ENCODE data around the gene PGLYRP3.

GRCh38 chr1:153250166-153250565, 62.6 kb downstream of the PGLYRP3 start:
- TF ChIP-seq ZFP3 (CRISPR knock-in tag; IDR thresholded peaks at IDR 0.05) = no peak
- no peak for TF ChIP-seq ISL1 (CRISPR knock-in tag; IDR thresholded peaks at IDR 0.05)
- no peak for TF ChIP-seq PATZ1 (CRISPR knock-in tag; IDR thresholded peaks at IDR 0.05; ENCODE audit: borderline replicate concordance)
- no peak for TF ChIP-seq SNAI2 (CRISPR knock-in tag; IDR thresholded peaks at IDR 0.05)
